Choroid plexus epithelial cell (primary cell): ENCODE measurements around the gene REXO4.

Experiments
- DNase-seq: peaks from one replicate; pipeline ENCODE4 v3.0.0-alpha.2; 2010; ENCODE audit warnings: low read depth
- H3K4me3 ChIP-seq: 2 replicates; pipeline ENCODE4 v1.5.1; 2011; ENCODE audit warnings: low read depth, mild to moderate bottlenecking, control low read depth, low read length, moderate library complexity
- TF ChIP-seq, protein P1 (sequence below): conservative IDR thresholded peaks from 2 replicates; pipeline ENCODE4 v1.5.1; 2011; ENCODE audit warnings: low read depth, mild to moderate bottlenecking, control low read depth, inconsistent platforms, low read length, moderate library complexity

The REXO4 gene

DNA sequence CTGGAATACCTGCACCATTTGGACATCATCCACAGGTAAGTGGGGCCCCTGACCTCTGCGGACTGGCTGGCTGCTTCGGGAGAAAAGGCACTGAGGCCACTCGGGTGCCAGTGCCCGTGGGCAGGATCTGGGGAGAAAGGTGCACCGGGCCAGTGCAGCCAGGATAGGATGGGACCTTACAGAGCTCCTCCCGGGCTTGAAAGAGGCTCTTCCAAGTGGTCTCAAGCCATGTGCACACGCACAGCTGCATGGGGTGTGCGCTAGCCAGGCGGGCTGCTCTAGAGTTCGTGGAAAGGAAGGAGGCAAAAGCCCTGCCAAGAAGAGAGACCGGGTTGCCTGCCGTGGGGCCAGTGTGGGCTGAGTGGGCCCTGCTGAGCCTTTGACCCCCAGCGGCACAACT, 28.2 kb downstream of the REXO4 start:
- no peak overlapping the region for H3K4me3 ChIP-seq
- no peak for DNase-seq
- TF ChIP-seq, protein P1, sequence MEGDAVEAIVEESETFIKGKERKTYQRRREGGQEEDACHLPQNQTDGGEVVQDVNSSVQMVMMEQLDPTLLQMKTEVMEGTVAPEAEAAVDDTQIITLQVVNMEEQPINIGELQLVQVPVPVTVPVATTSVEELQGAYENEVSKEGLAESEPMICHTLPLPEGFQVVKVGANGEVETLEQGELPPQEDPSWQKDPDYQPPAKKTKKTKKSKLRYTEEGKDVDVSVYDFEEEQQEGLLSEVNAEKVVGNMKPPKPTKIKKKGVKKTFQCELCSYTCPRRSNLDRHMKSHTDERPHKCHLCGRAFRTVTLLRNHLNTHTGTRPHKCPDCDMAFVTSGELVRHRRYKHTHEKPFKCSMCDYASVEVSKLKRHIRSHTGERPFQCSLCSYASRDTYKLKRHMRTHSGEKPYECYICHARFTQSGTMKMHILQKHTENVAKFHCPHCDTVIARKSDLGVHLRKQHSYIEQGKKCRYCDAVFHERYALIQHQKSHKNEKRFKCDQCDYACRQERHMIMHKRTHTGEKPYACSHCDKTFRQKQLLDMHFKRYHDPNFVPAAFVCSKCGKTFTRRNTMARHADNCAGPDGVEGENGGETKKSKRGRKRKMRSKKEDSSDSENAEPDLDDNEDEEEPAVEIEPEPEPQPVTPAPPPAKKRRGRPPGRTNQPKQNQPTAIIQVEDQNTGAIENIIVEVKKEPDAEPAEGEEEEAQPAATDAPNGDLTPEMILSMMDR: no peak

DNA sequence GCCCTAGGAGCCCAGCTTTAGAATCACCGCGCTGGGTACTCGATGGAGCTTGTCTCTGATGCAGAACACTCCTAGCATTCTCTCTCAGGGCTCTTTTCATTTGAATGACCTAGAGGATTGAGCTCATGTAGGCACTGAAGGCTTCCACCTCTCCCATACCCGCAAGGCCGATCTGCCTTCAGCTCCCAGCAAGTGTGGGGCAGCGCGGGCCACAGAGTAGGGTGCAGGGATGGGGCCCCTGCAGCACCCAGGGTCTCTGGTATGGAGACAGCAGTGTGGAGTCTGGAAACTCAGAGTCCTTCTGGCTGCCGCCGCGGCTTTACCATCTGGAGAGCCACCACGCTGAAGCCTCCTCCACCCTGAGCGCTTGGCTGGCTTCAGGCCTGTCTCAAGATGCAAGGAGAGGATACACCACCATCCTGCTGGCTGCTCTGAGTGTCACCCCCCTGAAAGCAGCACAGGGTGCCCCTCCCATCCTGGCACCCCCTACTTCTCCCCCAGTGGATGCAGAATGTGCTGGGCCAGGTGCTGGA, 28.7 kb downstream of the REXO4 start:
- H3K4me3 ChIP-seq: no peak overlapping the region
- no peak for DNase-seq
- TF ChIP-seq, protein P1: no peak

DNA sequence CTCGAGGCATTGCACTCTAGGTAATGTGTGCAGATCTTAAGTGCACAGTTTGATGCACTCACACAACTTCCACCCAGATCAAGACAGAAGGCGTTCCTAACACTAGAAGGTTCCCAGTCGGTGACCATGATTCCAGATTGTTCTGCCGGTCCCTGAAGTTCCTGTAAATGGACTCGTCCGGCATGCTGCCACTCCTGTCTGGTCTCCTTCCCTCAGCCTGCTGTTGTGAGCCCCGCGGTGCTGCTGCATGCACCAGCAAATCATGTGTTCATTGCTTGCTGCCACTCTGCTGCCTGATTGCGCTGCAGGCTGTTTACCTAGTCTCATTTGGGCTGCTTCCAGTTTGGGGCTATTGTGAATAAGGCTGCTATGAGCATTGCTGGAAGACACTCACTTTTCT, 30.1 kb downstream of the REXO4 start:
- H3K4me3 ChIP-seq: no peak overlapping the region
- DNase-seq: no peak
- TF ChIP-seq, protein P1: no peak

DNA sequence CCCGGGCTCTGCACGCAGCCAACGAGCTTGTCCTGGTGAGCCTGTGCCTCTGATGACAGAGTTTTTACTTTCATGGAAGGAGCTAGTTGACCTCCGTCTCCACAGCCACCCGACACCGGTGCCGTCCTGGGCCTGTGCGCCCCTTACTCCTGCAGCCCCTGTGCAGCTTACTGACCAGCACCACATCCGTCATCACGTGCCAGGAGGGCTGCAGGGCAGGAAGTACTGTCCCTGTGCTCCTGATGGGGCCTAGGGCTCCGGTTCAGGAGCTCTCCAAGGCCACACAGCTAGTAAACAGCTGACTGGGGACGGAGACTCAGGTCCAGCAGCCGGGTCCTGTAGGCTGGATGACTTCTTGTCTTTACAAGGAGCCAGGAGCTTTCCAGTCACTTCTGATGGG, 31.5 kb downstream of the REXO4 start:
- no peak for DNase-seq
- no peak overlapping the region for H3K4me3 ChIP-seq
- TF ChIP-seq, protein P1: no peak

DNA sequence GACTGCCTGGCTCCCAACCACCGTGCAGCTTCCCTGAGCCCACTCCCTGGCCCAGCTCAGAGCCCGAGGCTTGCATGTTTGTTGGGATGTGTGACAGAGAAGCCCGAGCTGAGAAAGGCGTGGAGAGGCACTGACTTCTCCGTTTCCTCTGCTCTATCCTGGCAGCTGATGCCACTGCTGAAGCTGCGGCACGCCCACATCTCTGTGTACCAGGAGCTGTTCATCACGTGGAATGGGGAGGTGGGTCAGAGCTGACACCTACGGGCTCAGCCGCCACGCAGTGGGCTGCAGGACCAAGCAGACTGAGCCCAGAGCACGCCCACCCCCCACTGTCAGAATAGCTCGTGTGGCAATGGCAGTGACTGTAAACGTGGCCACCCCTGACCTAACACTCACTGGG, 32.4 kb downstream of the REXO4 start:
- TF ChIP-seq, protein P1: no peak
- H3K4me3 ChIP-seq: no peak overlapping the region
- DNase-seq: no peak

DNA sequence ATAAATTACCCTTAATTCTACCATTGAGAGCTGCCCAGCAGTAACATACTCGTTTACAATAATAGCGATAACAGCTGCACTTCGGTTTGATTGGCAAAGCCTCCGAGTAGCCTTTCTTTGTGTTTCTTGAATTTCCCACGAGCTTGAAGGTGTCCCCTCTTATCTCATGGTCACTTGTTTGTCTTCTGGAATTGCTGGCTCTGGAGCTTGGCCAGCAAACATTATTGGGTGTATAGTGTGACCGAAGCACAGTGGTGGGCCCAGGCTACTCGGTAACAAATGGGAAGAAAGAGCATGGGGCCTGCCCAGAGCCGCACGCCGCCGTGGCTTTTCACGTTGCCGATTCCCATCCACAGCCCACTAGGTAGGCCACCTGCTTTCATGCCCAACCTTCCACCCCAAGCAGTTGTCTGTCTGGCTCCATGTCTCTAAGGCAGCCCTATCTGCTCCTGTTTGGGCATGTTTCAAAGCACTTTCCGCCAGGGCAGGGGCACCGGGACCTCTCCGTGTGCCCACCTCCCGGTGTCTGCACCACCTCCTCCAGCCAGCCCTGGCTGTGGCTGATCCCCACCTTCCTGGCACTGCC, 33.0 kb downstream of the REXO4 start:
- no peak overlapping the region for H3K4me3 ChIP-seq
- TF ChIP-seq, protein P1: no peak
- no peak for DNase-seq

DNA sequence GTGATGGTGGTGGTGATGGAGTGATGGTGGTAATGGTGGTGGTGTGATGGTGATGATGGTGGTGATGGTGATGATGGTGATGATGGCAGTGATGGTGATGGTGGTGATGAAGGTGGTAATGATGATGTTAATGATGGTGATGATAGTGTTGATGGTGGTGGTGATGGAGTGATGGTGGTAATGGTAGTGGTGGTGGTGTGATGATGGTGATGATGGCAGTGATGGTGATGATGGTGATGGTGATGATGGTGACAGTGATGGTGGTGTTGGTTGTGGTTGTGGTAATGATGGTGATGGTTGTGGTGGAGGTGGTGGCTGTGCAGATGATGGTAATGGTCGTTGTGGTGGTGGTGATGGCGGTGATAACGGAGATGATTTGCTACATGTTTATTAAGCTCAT, 34.4 kb downstream of the REXO4 start:
- no peak for DNase-seq
- no peak overlapping the region for H3K4me3 ChIP-seq
- TF ChIP-seq, protein P1: no peak
